GM23248 (cell line): ENCODE data around the gene STK32B.

Experiments used
- EZH2 ChIP-seq: fragments of 200-600 bp; sonication (generic); IDR thresholded peaks from 2 replicates; pipeline ENCODE4 v1.6.1; 2018; ENCODE audit warnings: antibody characterized with exemption, mild to moderate bottlenecking; ENCODE audit not compliant: insufficient read depth, poor library complexity, severe bottlenecking
- EZH2phosphoT487 ChIP-seq: fragments of 200-600 bp; sonication (generic); IDR thresholded peaks from 2 replicates; pipeline ENCODE4 v1.6.1; 2018; ENCODE audit warnings: antibody characterized with exemption, moderate library complexity, mild to moderate bottlenecking, low read depth; ENCODE audit not compliant: insufficient read depth

- TF ChIP-seq EZH2 (no peak), EZH2phosphoT487 (no peak)
These were observed 452.2 kb downstream of the STK32B start for GRCh38 chr4:5503336-5503936.
